HG03097 (cell line): Measurements from ENCODE around the gene CDC34.

Experiments
- ATAC-seq: cut with Tn5 transposase; IDR thresholded peaks from one replicate; pipeline ENCODE4 v1.9.1; 2021; ENCODE audit not compliant: unreplicated experiment, low FRiP score

Gene CDC34

DNA sequence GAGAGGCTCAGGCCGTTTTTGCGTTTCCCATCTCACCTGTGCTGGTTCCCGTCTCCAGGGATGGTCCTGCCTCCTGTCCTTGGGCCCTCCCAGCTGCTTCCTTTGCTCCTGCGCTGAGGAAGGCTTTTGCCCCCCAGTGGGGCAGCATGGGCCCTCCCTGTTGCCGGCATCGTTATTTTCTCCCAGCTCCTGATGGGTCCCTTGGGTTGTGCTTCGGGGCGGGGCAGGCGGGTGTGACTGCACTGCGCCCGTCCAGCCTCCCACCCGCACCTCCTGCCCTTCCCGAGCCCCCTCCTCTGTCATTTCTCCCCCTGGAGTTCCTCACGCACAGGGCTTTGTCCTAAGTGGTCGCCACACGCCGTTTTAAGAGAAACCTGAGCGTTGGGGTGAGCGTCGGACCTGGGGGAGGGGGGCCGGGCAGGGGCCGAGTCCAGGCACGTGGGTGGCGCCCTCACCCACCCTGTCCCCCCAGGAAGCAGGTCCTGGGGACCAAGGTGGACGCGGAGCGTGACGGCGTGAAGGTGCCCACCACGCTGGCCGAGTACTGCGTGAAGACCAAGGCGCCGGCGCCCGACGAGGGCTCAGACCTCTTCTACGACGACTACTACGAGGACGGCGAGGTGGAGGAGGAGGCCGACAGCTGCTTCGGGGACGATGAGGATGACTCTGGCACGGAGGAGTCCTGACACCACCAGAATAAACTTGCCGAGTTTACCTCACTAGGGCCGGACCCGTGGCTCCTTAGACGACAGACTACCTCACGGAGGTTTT, 9.5 kb downstream of the CDC34 start:
- ATAC-seq, result no peak

- ATAC-seq, result no peak
Measured at GRCh38 chr19:541699-542098, 10.1 kb downstream of the CDC34 start.

DNA sequence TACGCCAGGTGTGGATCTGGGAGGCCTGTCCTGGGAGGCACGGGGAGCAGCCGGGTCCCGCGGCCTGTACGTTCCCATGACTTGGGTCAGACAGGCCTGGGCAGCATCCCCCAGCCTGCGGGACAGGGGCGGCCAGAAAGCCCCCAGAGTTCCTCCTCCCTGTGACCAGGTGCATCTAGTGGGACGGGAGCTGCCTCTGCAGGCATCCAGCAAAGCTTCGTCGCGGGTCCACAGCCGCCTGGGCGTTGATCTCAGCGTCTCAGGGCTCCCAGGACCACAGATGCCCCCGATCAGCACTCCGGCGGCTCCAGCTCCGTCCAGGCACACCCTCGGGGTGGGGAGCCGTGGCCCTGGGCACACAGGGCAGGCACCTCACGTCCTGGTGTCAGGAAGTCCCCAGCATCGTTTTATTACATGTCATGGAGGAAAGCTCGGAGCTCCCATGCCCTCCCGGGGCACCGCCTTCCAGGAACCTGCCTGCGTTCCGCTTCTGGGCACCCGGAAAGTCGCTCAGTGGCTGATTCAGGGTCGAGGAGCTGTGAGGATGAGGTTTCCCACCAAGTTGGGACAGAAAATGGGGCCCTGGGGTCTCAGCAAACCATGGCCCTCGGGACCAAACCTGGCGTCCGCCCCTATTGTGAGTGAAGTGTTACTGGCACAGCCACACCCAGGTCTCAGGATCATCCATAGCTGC, 10.8 kb downstream of the CDC34 start:
- ATAC-seq, result no peak

GRCh38 chr19:543910-544608, 12.5 kb downstream of the CDC34 start, which contains the start of gene GZMM:
GZMM (plus strand) TSS chr19:544053; CDS start chr19:544072, 19 bp downstream.
- no peak for ATAC-seq

DNA sequence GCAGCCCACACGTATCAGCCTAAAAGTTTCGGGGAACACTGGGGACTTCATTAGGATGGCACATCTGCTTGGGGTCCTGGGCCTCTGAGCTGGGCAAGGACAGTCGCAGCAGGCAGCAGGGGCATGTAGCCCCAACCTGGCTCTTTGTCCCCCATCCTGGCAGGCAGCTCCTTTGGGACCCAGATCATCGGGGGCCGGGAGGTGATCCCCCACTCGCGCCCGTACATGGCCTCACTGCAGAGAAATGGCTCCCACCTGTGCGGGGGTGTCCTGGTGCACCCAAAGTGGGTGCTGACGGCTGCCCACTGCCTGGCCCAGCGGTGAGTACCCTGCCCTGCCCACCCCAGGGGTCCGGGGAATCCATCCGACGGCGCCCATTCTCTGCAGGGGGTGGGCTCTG, 15.6 kb downstream of the CDC34 start:
- no peak for ATAC-seq

DNA sequence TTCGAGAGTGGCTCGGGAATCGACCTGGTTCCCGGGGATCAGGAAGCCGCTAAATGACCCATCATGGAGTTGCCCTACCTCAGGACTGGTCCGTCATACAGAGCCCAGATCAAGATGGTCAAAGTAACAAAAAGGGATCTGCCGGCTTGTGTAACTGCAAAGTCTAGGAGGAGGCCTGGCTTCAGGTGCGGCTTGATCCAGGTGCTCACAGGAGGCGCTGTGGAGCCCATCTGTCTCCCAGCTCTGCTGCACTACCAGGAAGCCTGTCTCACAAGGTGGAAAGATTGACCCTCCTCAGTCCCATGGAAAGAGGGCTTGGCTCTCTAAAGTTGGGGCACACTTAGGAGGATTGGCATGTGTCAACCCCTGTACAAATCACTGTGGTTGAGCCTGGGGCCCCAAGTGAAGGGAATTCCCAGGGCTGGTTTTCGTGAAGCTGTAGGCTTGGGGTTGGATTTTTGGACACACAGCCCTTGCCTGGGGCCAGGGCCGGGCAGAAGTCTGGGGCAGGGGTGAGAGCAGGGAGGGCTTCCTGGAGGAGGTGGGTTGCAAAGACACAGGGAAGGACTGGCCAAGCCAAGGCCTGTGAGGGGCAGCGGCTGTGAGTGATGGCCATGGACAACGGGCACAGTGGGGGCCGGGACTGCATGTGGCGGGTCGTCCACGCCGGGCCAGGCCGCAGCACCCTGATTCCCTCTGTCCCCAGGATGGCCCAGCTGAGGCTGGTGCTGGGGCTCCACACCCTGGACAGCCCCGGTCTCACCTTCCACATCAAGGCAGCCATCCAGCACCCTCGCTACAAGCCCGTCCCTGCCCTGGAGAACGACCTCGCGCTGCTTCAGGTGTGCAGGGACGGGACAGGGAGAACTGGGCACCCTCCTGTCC, 16.5 kb downstream of the CDC34 start:
- ATAC-seq, result no peak

- no peak for ATAC-seq
Measured at GRCh38 chr19:548886-549830, 17.6 kb downstream of the CDC34 start.

- no peak for ATAC-seq
Measured at GRCh38 chr19:554817-555216, 23.3 kb downstream of the CDC34 start.

DNA sequence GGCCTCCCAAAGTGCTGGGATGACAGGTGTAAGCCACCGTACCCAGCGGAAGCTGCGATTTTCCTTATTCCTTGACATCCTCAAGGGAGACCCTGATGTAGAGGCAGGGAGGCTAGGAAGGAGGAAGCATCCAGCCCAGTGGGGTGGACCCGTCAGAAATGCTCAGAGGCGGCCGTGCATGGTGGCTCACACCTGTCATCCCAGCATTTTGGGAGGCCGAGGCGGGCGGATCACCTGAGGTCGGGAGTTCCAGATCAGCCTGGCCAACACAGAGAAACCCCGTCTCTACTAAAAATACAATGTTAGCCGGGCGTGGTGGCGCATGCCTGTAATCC, 23.9 kb downstream of the CDC34 start:
- ATAC-seq, result no peak

DNA sequence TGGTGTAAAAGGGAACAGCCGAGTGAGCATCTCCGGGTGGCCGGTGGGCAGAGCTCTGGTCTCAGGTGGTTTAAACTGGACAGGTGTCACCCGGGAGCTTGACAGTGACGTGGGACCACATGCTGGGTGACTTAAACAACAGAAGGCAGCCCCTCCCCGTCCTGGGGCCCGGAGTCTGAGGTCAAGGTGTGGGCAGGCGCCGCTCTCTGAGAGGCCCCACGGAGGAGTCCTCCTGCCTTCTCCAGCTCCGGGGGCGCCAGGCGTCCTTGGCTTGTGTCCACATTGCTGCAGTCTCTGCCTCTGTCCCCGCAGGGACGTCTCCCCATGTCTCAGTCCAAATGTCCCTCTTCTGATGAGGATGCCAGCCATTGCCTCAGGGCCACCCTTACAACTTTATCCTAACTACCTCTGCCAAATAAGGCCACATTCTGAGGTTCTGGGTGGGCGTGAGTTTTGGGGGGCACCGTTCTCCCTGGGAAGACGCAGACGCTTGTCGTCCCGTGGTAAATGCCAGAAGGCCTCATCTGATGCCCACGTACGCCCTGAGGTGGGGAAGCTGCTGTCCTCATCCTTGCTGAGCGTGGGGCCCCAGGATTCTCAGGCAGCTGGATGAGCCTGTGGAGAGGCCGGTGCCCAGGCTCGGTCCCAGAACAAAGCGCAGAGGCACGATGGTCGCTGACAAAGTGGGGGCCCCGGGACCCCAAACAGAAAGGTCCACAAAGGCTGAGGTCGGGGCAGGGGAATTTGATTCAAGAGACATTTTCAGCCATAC, 25.2 kb downstream of the CDC34 start:
- no peak for ATAC-seq

- no peak for ATAC-seq
Measured at GRCh38 chr19:558770-559439, 27.3 kb downstream of the CDC34 start.

- ATAC-seq, result no peak
Measured at GRCh38 chr19:560121-560520, 28.6 kb downstream of the CDC34 start.

DNA sequence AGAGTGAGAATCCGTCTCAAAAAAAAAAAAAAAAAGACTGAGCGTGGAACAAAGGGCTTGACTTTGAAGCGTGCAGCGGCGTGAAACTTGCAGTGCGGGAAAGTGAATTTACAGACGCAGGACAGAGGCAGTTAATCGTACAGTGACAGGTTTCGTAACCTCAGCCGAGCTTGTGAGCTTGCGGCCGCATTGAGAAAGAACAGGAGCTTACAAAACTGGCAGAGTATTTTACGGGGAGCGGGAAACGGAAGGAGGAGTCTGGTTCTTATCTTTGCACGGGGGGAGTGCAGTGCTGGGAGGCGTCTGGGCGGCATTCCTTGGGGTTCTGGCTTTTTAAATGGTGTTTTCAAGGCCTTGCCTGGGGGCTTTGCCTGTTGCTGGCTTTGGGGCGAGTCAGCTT, 34.8 kb downstream of the CDC34 start:
- ATAC-seq, result no peak

- ATAC-seq, result no peak
Measured at GRCh38 chr19:566844-567243, 35.3 kb downstream of the CDC34 start.

- no peak for ATAC-seq
Measured at GRCh38 chr19:567296-567900, 35.8 kb downstream of the CDC34 start.

DNA sequence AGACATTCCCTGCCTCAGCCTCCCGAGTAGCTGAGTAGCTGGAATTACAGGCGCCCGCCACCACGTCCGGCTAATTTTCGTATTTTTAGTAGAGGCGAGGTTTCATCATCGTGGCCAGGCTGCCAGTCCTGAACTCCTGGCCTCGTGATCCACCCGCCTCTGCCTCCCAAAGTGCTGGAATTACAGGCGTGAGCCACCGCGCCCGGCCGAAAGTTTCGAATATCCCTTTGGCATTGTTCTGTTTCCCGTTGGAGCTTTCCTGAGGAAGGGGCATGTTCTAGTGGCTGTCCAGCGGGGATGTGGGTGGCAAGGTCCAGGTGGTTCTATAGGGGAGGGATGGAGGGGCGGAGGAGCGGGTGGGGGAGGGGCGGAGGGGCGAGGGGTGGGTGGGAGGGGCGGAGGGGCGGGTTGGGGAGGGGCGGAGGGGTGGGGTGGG, 38.7 kb downstream of the CDC34 start:
- no peak for ATAC-seq

- ATAC-seq, result no peak
Measured at GRCh38 chr19:570937-571565, 39.5 kb downstream of the CDC34 start.
